ENCODE measurements around the gene NALCN. TPM values are rescaled to one million over a fixed set of nuclear protein-coding genes. Genes with fewer than 3 reads are reported as not detected.

The NALCN gene
- total and polyA plus RNA-seq, 10 of the 15 experiments (the other 5 are each of a cell fraction or from before 2014, with no cell fraction given) = under 0.01 TPM; not detected in 9

DNA sequence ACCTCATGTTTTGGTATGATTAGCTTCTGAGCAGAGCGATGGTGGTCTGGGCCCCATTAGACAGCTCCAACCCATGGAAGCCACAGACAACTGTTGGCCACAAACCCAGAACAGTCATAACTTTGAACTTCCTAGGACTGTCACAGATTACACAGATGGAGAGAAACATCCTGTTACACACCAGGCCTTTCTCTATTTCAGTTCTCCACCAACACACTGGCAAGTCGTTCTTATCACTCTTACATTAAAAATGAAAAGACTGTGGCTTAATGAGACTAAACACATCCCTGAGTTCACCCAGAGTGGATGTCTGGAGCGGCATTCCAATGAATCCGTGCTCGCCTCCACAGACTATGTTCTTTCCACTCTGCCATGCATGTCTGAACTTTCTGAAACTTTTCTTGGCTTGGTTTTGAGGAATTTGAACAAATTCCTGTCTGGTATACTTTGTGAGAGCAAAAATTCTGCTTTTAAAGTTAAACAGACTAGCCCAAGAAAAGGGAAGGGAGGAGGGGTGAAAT, 109.1 kb downstream of the NALCN start (continued):
- TF ChIP-seq, protein P1, sequence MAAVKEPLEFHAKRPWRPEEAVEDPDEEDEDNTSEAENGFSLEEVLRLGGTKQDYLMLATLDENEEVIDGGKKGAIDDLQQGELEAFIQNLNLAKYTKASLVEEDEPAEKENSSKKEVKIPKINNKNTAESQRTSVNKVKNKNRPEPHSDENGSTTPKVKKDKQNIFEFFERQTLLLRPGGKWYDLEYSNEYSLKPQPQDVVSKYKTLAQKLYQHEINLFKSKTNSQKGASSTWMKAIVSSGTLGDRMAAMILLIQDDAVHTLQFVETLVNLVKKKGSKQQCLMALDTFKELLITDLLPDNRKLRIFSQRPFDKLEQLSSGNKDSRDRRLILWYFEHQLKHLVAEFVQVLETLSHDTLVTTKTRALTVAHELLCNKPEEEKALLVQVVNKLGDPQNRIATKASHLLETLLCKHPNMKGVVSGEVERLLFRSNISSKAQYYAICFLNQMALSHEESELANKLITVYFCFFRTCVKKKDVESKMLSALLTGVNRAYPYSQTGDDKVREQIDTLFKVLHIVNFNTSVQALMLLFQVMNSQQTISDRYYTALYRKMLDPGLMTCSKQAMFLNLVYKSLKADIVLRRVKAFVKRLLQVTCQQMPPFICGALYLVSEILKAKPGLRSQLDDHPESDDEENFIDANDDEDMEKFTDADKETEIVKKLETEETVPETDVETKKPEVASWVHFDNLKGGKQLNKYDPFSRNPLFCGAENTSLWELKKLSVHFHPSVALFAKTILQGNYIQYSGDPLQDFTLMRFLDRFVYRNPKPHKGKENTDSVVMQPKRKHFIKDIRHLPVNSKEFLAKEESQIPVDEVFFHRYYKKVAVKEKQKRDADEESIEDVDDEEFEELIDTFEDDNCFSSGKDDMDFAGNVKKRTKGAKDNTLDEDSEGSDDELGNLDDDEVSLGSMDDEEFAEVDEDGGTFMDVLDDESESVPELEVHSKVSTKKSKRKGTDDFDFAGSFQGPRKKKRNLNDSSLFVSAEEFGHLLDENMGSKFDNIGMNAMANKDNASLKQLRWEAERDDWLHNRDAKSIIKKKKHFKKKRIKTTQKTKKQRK (IDR thresholded peaks at IDR 0.05; ENCODE audit: low read depth, low read length) = no peak
- no peak for TF ChIP-seq KAT2A (conservative IDR thresholded peaks at IDR 0.05; ENCODE audit: control insufficient read depth, low read depth, low read length)

DNA sequence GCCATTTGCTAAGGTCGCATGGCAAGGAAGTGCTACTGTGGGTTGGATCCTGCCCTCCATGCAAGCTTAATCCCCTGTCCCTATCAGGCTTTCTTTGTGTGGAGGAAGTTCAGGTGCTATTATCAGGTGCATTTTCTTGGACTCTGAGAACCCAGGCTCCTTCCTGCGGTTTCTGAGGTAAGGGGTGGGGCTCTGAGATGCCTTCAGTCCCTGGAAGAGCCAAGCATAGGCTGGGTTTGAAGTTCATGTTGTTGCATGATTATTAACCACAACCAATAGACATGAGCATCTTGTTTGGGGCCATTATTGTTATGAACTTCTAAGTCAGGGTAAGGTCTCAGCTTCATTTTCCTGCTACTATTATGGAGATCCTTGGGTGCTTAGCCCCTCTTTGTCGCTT, 109.5 kb downstream of the NALCN start:
- no peaks in the 10 kb centered on the region for H3K27me3 ChIP-seq (replicated peaks in 1 of 2; ENCODE audit: control insufficient read depth in 2 of 2, insufficient read depth in 2 of 2, low read length in 1 of 2)
- ChIA-PET RAD21 (ENCODE audit: unreplicated experiment) (no interaction called here), POLR2A (no interaction called here), CTCF (no interaction called here), SMC1A (ENCODE audit: uncharacterized antibody, unreplicated experiment) (no interaction called here)
- H3K27ac ChIP-seq (ENCODE audit: control insufficient read depth, insufficient read depth) = no peak overlapping the region
- H3K4me2 ChIP-seq (ENCODE audit: control insufficient read depth, insufficient read depth) = no peak overlapping the region
- no peaks in the 10 kb centered on the region for H3K79me2 ChIP-seq (ENCODE audit: control insufficient read depth, insufficient read depth, low read length)
- FAIRE-seq = no peak
- no peaks in the 10 kb centered on the region for H3K4me1 ChIP-seq (ENCODE audit: control insufficient read depth, insufficient read depth, low read length)
- in situ Hi-C loops (cut with MboI) = no loop called here
- intact Hi-C loops (cut with micrococcal nuclease; ENCODE audit: unreplicated experiment) = no loop called here
- H3K36me3 ChIP-seq (ENCODE audit: control insufficient read depth in 2 of 2, insufficient read depth in 2 of 2, low read length in 1 of 2) = no peaks in the 10 kb centered on the region
- BruUV-seq (replicated peaks) = no TSS peak
- H2AFZ ChIP-seq (ENCODE audit: control insufficient read depth, low read depth, low read length) = no peak overlapping the region
- H3K9ac ChIP-seq (ENCODE audit: control insufficient read depth, insufficient read depth, low read length) = no peak overlapping the region
- H3K4me3 ChIP-seq = no peak overlapping the region
- no peaks in the 10 kb centered on the region for H4K20me1 ChIP-seq (ENCODE audit: control insufficient read depth, insufficient read depth)
- DNase-seq (ENCODE audit: low read depth, low spot score) = no peak
- no peaks in the 10 kb centered on the region for H3K9me3 ChIP-seq (replicated peaks; ENCODE audit: control insufficient read depth, insufficient read depth, low read length)
- no peak for ATAC-seq
- WGBS (ENCODE audit: insufficient coverage, insufficient replicate concordance, low lambda C conversion rate, missing lambda C conversion rate) = 21% methylated on average over 3 of the region's 3 CpGs
- TF ChIP-seq RAD51 (IDR thresholded peaks at IDR 0.05) (no peak), MTA3 (IDR thresholded peaks at IDR 0.05; ENCODE audit: borderline replicate concordance, low read length) (no peak), ZNF274 (IDR thresholded peaks at IDR 0.05; ENCODE audit: insufficient read depth, insufficient read length) (no peak), NFYA (IDR thresholded peaks at IDR 0.05; ENCODE audit: borderline replicate concordance, low read depth, low read length) (no peak), NR2C1 (IDR thresholded peaks at IDR 0.05) (no peak), LARP7 (IDR thresholded peaks at IDR 0.05) (no peak), ATF7 (IDR thresholded peaks at IDR 0.05; ENCODE audit: low read depth) (no peak)
- TF ChIP-seq, protein P1 (IDR thresholded peaks at IDR 0.05; ENCODE audit: low read depth, low read length) = no peak
- TF ChIP-seq, protein P2, sequence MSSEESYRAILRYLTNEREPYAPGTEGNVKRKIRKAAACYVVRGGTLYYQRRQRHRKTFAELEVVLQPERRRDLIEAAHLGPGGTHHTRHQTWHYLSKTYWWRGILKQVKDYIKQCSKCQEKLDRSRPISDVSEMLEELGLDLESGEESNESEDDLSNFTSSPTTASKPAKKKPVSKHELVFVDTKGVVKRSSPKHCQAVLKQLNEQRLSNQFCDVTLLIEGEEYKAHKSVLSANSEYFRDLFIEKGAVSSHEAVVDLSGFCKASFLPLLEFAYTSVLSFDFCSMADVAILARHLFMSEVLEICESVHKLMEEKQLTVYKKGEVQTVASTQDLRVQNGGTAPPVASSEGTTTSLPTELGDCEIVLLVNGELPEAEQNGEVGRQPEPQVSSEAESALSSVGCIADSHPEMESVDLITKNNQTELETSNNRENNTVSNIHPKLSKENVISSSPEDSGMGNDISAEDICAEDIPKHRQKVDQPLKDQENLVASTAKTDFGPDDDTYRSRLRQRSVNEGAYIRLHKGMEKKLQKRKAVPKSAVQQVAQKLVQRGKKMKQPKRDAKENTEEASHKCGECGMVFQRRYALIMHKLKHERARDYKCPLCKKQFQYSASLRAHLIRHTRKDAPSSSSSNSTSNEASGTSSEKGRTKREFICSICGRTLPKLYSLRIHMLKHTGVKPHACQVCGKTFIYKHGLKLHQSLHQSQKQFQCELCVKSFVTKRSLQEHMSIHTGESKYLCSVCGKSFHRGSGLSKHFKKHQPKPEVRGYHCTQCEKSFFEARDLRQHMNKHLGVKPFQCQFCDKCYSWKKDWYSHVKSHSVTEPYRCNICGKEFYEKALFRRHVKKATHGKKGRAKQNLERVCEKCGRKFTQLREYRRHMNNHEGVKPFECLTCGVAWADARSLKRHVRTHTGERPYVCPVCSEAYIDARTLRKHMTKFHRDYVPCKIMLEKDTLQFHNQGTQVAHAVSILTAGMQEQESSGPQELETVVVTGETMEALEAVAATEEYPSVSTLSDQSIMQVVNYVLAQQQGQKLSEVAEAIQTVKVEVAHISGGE (CRISPR knock-in tag; IDR thresholded peaks at IDR 0.05) = no peak
- TF ChIP-seq, protein P3, sequence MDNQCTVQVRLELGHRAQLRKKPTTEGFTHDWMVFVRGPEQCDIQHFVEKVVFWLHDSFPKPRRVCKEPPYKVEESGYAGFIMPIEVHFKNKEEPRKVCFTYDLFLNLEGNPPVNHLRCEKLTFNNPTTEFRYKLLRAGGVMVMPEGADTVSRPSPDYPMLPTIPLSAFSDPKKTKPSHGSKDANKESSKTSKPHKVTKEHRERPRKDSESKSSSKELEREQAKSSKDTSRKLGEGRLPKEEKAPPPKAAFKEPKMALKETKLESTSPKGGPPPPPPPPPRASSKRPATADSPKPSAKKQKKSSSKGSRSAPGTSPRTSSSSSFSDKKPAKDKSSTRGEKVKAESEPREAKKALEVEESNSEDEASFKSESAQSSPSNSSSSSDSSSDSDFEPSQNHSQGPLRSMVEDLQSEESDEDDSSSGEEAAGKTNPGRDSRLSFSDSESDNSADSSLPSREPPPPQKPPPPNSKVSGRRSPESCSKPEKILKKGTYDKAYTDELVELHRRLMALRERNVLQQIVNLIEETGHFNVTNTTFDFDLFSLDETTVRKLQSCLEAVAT (IDR thresholded peaks at IDR 0.05) = no peak
